DMS153 treated with DMSO at 0.1 percent for 48 hours (cell line): ENCODE data around the gene AKAP13.
A peak's percentile ranks its signal among the peaks of the same experiment; 100 is the strongest.
"Not testable (repeated sequence)": the region's sequence is repeated elsewhere in the genome, so short reads cannot be mapped to it uniquely, and the experiment has no call there.

ENCODE experiments used
- DNase-seq: peaks from one replicate; lab custom pipeline; 2025; ENCODE audit not compliant: unreplicated experiment; lab: John Stamatoyannopoulos, UW

Gene AKAP13

GRCh38 chr15:85440451-85440850 is 60.0 kb downstream of the AKAP13 start:
- no peak for DNase-seq

- not testable (repeated sequence) for DNase-seq
Observed at GRCh38 chr15:85441854-85442253, 61.5 kb downstream of the AKAP13 start.

GRCh38 chr15:85443046-85443445 is 62.6 kb downstream of the AKAP13 start:
- no peak for DNase-seq

GRCh38 chr15:85443593-85444087 is 63.2 kb downstream of the AKAP13 start:
- DNase-seq = peak; percentile 64

GRCh38 chr15:85444122-85444745 is 63.8 kb downstream of the AKAP13 start:
- DNase-seq = peak; percentile 29

GRCh38 chr15:85445361-85445760 is 65.0 kb downstream of the AKAP13 start:
- DNase-seq = no peak

- DNase-seq = no peak
Observed at GRCh38 chr15:85451099-85451700, 70.8 kb downstream of the AKAP13 start.

- no peak for DNase-seq
Observed at GRCh38 chr15:85452436-85452835, 72.0 kb downstream of the AKAP13 start.

- DNase-seq = no peak
Observed at GRCh38 chr15:85453144-85453872, 72.9 kb downstream of the AKAP13 start.

GRCh38 chr15:85454403-85454802 is 74.0 kb downstream of the AKAP13 start:
- DNase-seq = no peak

GRCh38 chr15:85455891-85456290 is 75.5 kb downstream of the AKAP13 start:
- DNase-seq = no peak

GRCh38 chr15:85456798-85457197 is 76.4 kb downstream of the AKAP13 start:
- DNase-seq = no peak

GRCh38 chr15:85457392-85457968 is 77.1 kb downstream of the AKAP13 start:
- DNase-seq = no peak

- no peak for DNase-seq
Observed at GRCh38 chr15:85458764-85459163, 78.4 kb downstream of the AKAP13 start.

- no peak for DNase-seq
Observed at GRCh38 chr15:85462029-85462428, 81.6 kb downstream of the AKAP13 start.

GRCh38 chr15:85463276-85463892 is 83.0 kb downstream of the AKAP13 start:
- no peak for DNase-seq

GRCh38 chr15:85463976-85464375 is 83.6 kb downstream of the AKAP13 start:
- DNase-seq = no peak

GRCh38 chr15:85464471-85464870 is 84.1 kb downstream of the AKAP13 start:
- DNase-seq = no peak

- DNase-seq = no peak
Observed at GRCh38 chr15:85470563-85471271, 90.3 kb downstream of the AKAP13 start.

- no peak for DNase-seq
Observed at GRCh38 chr15:85472349-85472748, 91.9 kb downstream of the AKAP13 start.

- no peak for DNase-seq
Observed at GRCh38 chr15:85473455-85473854, 93.1 kb downstream of the AKAP13 start.
